Smooth muscle cell of the umbilical artery (primary cell): ENCODE data around the gene TUBGCP6. TPM values are rescaled to one million over a fixed set of nuclear protein-coding genes. Genes with fewer than 3 reads are reported as not detected.

Source experiments
- total RNA-seq: library from RNA; depleted of rRNA; stranded (reverse); fragments of >200 nt; gene quantifications from 2 replicates; pipeline ENCODE4 v1.2.3, GENCODE V29; 2014

TUBGCP6 gene
- 29.7 and 36.2 TPM in 2 replicates for total RNA-seq

GRCh38 chr22:50244420-50245213 is at the start of gene TUBGCP6:
Gene TUBGCP6 (minus strand): TSS chr22:50245023. CDS start chr22:50244459, 564 bp downstream.

GRCh38 chr22:50269970-50270665 is 25.3 kb upstream of the TUBGCP6 start, which contains the start of gene MAPK11:
Gene MAPK11 (minus strand): TSS chr22:50270380. CDS start chr22:50270292, 88 bp downstream.

GRCh38 chr22:50261615-50262459 is 17.0 kb upstream of the TUBGCP6 start, which contains the start of gene MAPK12:
Gene MAPK12 (minus strand): TSS chr22:50261683. CDS start chr22:50261509, 174 bp downstream.

GRCh38 chr22:50250555-50251476 is 6.0 kb upstream of the TUBGCP6 start, which contains the start of gene HDAC10:
Gene HDAC10 (minus strand): TSS chr22:50251265. CDS start chr22:50251032, 233 bp downstream.

GRCh38 chr22:50200461-50201190 is 44.2 kb downstream of the TUBGCP6 start, which contains the start of gene SELENOO:
Gene SELENOO (plus strand): TSS chr22:50201011. CDS start chr22:50201037, 26 bp downstream.

GRCh38 chr22:50185375-50186087 is 59.3 kb downstream of the TUBGCP6 start, which contains the start of gene TRABD:
Gene TRABD (plus strand): TSS chr22:50185913. CDS start chr22:50193061, 7,148 bp downstream.

GRCh38 chr22:50170453-50171318 is 74.1 kb downstream of the TUBGCP6 start, which contains the start of gene PANX2:
Gene PANX2 (plus strand): TSS chr22:50170731. CDS start chr22:50170731, 0 bp downstream.

Other genes starting within 250 kb of the TUBGCP6 start
- gene IL17REL, start 232.3 kb downstream of the TUBGCP6 start, total RNA-seq = 0.09 TPM in 1 of 2 replicates, not detected in the other
- gene TTLL8, start 186.7 kb downstream of the TUBGCP6 start, total RNA-seq = not detected in 2 replicates
- 0.18 and 0.59 TPM in 2 replicates for gene MLC1, start 159.6 kb downstream of the TUBGCP6 start, total RNA-seq
- 2.1 and 14.8 TPM in 2 replicates for gene MOV10L1, start 155.0 kb downstream of the TUBGCP6 start, total RNA-seq
- gene PANX2, start 74.3 kb downstream of the TUBGCP6 start, total RNA-seq = 1.5 and 2.0 TPM in 2 replicates
- 19.9 and 32.9 TPM in 2 replicates for gene TRABD, start 59.1 kb downstream of the TUBGCP6 start, total RNA-seq
- 22.7 and 24.3 TPM in 2 replicates for gene SELENOO, start 44.0 kb downstream of the TUBGCP6 start, total RNA-seq
- 38.6 and 52.5 TPM in 2 replicates for gene HDAC10, start 6.2 kb upstream of the TUBGCP6 start, total RNA-seq
- gene MAPK12, start 16.7 kb upstream of the TUBGCP6 start, total RNA-seq = 44.8 and 46.6 TPM in 2 replicates
- gene MAPK11, start 25.4 kb upstream of the TUBGCP6 start, total RNA-seq = 3.6 and 7.2 TPM in 2 replicates
- gene PLXNB2, start 62.6 kb upstream of the TUBGCP6 start, total RNA-seq = 185 and 257 TPM in 2 replicates
- 1.5 and 2.3 TPM in 2 replicates for gene DENND6B, start 82.0 kb upstream of the TUBGCP6 start, total RNA-seq
- gene PPP6R2, start 98.3 kb upstream of the TUBGCP6 start, total RNA-seq = 60.3 and 68.0 TPM in 2 replicates
- 73.9 and 121 TPM in 2 replicates for gene SBF1, start 230.0 kb upstream of the TUBGCP6 start, total RNA-seq
- gene ADM2, start 236.5 kb upstream of the TUBGCP6 start, total RNA-seq = 6.5 and 7.6 TPM in 2 replicates
- gene MIOX, start 241.8 kb upstream of the TUBGCP6 start, total RNA-seq = not detected in 2 replicates